ENCODE data around the gene ADAM22.
"Not testable (repeated sequence)": the region's sequence is repeated elsewhere in the genome, so short reads cannot be mapped to it uniquely, and the experiment has no call there.

The ADAM22 gene

DNA sequence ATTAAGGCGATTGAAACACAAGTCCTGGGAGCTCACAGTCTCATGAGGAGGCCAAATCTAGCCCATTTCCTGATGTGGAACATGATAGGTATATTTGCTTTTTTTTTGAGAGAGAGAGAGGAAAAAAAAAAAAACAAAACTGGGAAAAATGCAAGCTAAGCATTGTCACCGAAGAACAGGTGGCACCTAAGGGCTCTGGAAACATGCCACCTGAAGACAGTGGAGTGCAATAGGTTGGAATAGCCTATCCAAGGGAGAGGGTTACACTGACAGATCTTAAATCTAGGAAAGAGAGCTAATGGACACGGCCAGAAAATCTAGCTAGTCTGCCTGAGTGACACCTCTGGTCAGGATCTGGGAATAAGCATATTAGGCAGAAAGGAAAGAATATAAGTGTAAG lies 175.6 kb downstream of the ADAM22 start:
- DNase-seq (ENCODE audit: low read depth in 2 of 2) = no peak

DNA sequence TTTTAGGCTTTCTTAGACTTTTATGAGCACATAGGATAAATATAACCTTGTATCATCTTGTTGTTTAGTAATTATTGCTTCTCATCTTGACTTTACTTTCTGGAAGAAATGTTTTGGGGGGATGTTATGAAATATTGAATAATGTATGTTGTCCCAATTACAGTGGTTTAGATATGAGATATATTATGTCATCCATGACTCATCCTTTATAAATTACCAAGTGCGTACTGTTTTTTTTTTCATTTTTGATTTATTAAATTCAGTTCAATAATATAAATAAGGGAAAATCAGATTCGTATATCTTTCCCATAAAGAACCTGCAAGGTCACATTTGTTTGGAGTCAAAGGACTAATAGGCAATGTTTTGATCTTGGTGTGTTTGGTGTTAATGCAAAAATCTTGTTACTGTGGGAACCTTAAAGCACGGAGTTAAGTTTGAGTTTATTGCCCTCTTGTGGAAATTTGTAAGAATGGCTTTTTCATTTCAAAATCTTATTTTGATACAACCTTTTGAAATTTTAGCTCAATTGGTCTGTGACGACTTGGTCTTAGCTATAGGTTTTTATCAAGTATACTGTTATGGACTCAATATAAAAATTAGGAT lies 177.2 kb downstream of the ADAM22 start:
- DNase-seq (ENCODE audit: low read depth in 2 of 2) = no peak

DNA sequence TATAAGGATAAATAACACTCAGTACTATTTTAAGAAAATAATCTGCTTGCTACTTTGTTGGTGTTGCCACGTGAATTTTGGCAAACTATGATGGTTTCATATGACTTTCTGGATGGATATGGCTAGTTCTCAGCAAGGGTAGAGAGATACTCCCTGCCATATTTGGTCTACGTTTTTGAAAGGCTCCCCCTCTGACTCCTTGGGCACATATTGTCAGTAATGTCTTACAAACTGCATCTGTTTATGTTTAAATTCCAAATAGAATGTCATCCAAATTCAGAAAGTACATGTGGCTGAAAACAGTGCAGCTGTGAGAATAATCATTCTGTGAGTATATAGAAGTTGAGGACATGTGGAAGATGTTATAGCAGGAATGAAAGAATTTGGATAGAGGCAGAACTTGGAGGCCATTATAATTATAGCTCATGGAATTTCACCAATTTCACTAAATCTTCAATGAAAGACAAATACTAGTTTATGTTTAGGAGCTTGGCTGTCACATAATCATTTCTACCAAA lies 178.0 kb downstream of the ADAM22 start:
- no peak for DNase-seq (ENCODE audit: low read depth in 2 of 2)

DNA sequence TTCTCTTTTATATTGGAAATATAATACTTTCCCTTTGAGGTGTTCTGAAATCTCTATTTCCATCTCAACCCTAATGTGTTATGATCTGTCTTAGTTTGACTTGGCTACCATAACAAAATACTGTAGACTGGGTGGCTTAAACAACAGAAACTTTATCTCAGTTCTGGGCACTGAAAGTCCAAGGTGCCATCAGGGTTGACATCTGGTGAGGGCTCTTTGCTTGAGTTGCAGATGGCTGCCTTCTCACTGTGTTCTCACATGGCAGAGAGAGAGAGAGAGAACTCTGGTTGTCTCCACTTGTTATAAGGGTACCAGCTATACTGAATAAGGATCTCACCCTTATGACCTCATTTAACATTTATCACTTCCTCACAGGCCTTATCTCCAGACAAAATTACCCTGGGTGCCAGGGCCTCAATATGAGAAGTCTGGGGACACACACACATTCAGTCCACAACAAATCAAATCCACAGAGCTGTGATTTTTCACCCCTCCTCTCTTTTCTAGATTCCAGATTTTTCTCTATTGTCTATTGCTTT lies 181.3 kb downstream of the ADAM22 start:
- no peak for DNase-seq (ENCODE audit: low read depth in 2 of 2)

DNA sequence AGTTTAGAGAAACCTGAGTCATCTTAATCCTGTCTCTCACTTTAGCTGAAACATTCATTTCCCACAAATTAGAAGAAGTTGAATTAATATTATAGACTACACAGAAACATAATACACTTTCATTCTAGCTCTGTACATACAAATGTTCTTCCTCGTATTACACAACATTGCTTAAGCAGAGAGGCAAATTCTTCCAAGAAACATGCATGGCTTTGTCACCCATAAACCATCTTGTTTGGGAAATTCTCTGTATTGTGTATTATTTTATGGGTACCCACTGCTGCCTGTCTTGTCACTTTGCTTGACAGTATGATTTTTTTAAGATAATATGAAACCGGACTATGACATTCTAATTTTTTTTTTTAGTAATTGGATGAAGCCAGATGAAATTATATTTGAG lies 181.8 kb downstream of the ADAM22 start:
- no peak for DNase-seq (ENCODE audit: low read depth in 2 of 2)

- no peak for DNase-seq (ENCODE audit: low read depth in 2 of 2)
Measured at GRCh38 chr7:88116235-88116795, 182.3 kb downstream of the ADAM22 start.

- DNase-seq (ENCODE audit: low read depth in 2 of 2) = no peak
Measured at GRCh38 chr7:88117325-88117724, 183.3 kb downstream of the ADAM22 start.

DNA sequence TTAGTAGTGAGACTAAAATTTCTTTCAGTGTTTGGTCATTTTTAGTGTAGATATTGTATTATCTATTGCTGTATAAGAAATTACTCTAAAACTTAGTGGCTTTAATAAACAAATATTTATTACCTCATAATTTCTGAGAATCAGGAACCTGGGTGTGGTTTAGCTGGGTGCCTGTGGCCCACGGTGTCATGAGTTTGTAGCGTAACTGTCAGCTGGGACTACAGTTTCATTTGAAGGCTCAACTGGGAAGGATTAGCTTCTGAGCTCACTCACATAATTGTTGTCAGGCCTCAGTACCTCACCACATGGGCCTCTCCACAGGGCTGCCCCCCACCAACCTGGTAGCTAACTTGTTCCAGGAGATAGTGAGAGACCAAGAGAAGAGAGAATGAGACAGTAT lies 187.3 kb downstream of the ADAM22 start:
- DNase-seq (ENCODE audit: low read depth in 2 of 2) = no peak

DNA sequence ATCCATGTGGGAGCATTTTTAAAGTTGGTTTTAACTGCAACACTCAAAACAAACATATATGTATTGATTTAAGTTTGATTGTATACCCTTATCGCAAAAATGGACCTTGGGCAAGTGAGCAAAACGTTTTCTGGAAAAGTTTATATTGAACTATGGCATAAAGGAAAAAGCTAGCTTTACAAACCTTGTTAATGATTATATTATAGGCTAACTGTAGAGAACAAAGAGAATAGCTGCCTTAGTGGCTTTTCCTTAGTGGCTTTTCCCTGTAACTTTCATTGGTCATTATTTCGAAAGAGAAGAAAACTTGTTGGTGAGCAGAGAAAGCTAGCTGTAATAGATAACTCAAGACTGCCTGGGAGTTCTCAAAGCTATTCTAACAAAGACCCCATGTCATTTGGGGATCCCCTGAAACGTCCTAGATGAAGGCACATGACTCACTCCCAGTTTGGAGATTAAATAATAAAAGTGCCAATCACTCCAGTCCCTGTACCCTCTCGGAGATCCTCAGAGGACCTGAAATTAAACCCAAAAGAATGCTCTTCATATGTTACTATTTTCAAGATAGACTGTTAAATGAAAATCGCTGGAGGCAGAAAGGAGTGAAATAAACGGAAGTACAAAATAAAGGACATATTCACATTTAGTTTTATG lies 193.7 kb downstream of the ADAM22 start:
- no peak for DNase-seq (ENCODE audit: low read depth in 2 of 2)

DNA sequence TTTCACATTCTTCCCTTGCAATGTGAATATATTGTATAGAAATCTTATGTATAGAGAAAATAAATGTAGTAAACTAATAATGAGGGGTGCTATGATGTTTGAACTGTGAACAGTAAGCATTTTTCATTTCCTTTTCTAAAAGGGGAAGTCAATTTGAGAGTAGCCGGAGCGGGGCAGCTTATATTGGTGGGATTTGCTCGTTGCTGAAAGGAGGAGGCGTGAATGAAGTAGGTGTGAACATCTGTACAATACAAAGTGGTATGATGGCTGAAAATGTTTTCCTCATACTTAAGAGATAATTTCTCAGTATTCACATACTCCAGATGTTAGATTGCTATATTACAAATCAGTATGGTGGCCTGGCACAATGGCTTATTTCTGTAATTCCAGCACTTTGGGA lies 198.7 kb downstream of the ADAM22 start:
- no peak for DNase-seq (ENCODE audit: low read depth in 2 of 2)

GRCh38 chr7:88140947-88141346 lies 206.9 kb downstream of the ADAM22 start:
- DNase-seq (ENCODE audit: low read depth in 2 of 2) = no peak

DNA sequence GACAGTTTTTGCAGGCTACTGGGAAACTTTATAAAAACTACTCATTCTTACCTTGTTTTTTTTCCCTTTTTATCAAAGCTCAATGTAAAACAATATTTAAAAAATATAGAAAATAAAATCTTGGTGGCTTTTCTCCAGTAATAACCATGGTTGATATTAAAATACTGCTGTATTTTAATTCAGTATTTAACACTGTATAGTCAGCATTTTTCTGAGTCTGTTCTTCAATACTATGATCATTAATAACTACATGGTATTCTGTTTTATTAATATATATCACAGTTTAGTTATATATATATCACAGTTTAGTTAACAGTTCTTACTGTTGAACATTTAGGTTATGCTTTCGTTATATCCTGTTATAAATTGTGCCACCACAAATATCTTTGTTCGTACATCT lies 207.4 kb downstream of the ADAM22 start:
- no peak for DNase-seq (ENCODE audit: low read depth in 2 of 2)

GRCh38 chr7:88141953-88142352 lies 207.9 kb downstream of the ADAM22 start:
- DNase-seq (ENCODE audit: low read depth in 2 of 2) = no peak

- no peak for DNase-seq (ENCODE audit: low read depth in 2 of 2)
Measured at GRCh38 chr7:88146616-88147015, 212.6 kb downstream of the ADAM22 start.

DNA sequence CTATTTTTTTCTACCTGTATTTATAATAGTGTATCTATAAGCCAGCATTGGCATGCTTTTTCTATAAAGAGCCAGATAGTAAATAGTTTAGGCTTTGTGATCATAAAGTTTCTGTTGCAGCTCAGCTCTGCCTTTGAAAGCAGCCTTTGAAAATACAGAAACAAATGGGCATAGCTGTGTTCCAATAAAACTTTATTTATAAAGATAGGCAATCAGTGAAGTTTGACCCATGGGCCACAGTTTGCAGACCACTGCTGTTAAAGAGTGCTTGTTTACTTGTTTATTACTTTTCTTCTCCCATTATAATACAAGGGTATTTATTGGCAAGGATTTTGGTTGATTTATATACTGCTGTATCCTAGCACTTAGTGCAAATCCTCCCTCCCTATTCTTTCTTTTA lies 213.3 kb downstream of the ADAM22 start:
- DNase-seq (ENCODE audit: low read depth in 2 of 2) = no peak

- no peak for DNase-seq (ENCODE audit: low read depth in 2 of 2)
Measured at GRCh38 chr7:88147949-88148348, 213.9 kb downstream of the ADAM22 start.

- DNase-seq (ENCODE audit: low read depth in 2 of 2) = no peak
Measured at GRCh38 chr7:88150033-88150432, 216.0 kb downstream of the ADAM22 start.

GRCh38 chr7:88151119-88151790 lies 217.2 kb downstream of the ADAM22 start:
- DNase-seq (ENCODE audit: low read depth in 2 of 2) = no peak

DNA sequence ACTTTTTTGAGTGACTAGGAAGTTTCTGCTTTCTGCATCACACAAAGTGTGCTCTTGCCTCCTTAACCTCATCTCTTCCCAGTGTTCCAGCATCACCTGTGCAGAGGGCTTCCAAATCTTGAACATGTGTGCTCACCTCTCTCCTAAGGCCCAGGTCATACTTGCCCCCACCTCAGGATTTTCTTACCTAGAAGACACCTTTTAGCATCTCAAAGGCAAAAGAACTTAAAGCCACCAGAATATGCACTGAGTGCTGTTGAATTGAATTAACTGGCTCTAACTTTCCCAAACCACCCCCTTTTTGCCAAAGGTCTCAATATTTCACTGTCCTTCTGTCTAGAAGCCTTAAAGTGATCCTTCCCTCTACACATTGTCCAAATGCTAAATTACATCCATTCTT lies 219.3 kb downstream of the ADAM22 start:
- no peak for DNase-seq (ENCODE audit: low read depth in 2 of 2)

DNA sequence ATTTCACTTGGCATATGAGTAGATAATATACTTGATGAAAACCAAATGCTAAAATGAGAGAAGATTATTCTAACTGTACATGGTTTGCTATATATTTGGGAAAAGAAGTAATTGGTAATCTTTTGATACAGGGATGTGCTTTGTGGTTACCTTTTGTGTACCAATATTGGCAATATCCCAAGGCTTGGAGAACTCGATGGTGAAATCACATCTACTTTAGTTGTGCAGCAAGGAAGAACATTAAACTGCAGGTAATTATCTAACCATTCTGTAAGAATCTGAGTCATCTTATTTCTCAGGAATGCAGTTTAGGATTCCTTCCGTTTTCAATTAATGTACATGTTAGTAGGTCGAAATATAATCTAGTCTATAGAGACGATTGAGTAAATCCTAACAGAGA lies 221.7 kb downstream of the ADAM22 start:
- no peak for DNase-seq (ENCODE audit: low read depth in 2 of 2)

DNA sequence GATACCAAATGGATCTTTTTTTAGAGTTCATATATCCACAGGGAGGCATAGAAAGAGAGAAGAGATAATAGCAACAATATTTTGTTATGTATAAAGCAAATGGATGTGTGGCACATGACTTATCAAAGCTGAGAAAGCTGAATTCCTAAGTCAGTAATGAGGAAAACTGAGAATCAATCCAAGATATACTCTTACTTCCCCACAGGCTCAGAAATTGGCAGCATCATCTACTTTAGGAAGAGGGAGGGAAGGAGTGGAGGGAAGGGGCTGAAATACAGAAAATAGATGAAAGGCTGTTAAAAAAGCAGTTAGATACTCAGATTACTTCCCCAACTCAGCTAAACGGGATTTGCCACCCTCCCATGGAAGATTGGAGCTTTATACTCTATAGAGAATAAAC lies 222.3 kb downstream of the ADAM22 start:
- DNase-seq (ENCODE audit: low read depth in 2 of 2) = no peak

- DNase-seq (ENCODE audit: low read depth in 2 of 2) = not testable (repeated sequence)
Measured at GRCh38 chr7:88159741-88160140, 225.7 kb downstream of the ADAM22 start.

- no peak for DNase-seq (ENCODE audit: low read depth in 2 of 2)
Measured at GRCh38 chr7:88165697-88166096, 231.6 kb downstream of the ADAM22 start.

All from stimulated activated CD8-positive, alpha-beta memory T cell treated with anti-CD3 and anti-CD28 coated beads, Interleukin-15, amount 100 ng/mL, for 48 hours (primary cell).